HG02981 (cell line): ENCODE measurements around the gene MDH2.
"Not testable (repeated sequence)": the region's sequence is repeated elsewhere in the genome, so short reads cannot be mapped to it uniquely, and the experiment has no call there.

Experiments
- ATAC-seq: cut with Tn5 transposase; IDR thresholded peaks from one replicate; pipeline ENCODE4 v1.9.1; 2021; ENCODE audit warnings: mild to moderate bottlenecking, moderate library complexity; ENCODE audit not compliant: unreplicated experiment

The MDH2 gene, protein sequence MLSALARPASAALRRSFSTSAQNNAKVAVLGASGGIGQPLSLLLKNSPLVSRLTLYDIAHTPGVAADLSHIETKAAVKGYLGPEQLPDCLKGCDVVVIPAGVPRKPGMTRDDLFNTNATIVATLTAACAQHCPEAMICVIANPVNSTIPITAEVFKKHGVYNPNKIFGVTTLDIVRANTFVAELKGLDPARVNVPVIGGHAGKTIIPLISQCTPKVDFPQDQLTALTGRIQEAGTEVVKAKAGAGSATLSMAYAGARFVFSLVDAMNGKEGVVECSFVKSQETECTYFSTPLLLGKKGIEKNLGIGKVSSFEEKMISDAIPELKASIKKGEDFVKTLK

DNA sequence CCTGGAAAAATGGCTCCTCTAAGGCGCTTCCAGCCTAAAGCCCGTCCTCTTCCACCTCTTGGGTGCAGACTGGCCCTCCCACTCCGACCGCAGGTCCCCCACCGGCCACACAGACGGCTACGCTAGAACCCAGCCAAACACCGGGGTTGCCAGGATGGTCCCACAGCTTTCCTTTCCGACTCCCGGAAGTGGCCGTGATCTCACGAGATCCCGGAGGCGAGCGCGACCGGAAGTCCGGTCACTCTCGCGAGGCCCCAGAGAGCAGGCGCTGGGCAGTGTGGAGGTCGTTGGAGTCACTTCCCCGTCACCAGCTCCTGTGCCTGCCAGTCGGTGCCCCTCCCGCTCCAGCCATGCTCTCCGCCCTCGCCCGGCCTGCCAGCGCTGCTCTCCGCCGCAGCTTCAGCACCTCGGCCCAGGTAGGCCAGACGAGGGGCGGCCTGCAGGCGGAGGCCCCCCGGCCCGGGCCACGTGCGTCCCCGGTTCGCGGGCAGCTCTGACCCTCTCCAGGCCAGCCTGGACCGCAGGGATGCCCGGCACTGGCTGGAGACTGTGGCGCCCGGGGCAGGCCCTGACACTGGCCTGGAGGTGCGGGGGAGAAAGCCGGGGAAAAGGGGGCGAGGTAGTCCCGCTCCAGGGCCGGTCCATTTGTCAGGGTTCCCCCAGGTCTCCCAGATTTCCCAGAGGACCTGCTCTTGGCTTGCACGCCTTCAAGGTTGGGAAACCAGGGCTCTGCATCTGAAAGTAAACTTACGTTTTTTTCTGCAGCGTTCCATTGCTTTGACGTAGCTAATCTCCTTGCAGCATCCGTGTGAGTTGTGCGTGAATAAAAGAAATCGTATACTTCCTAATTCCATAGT is at the start of gene MDH2, which contains the start of gene STYXL1:
TSS of gene MDH2 (plus strand) at position 296 of the 857 bp plus-strand sequence. CDS start at position 351, 55 bp downstream.
TSS of gene STYXL1 (minus strand) at position 190 of the 857 bp plus-strand sequence. CDS start 17,477 bp downstream, outside the sequence.
- peak; percentile 96 for ATAC-seq

DNA sequence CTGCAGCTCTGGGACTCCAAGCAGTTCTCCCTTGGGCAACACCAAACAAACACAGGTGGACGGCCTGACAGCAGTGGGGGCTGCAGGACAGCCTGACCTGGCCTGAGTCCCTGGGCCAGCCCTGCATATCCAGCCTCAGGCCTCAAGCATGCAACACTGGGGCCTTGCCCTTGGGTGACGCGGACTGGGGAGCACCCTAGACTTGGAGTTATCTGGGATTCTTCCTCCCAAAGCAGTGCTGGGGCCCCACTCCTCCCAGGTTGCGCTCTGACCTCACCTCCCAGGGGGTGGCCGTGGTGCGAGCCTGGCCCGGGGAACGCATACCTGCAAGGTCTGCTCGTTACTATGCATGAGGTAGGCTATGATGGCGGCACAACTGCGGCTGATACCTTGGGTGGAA is 47.3 kb upstream of the MDH2 start:
- ATAC-seq, result no peak

DNA sequence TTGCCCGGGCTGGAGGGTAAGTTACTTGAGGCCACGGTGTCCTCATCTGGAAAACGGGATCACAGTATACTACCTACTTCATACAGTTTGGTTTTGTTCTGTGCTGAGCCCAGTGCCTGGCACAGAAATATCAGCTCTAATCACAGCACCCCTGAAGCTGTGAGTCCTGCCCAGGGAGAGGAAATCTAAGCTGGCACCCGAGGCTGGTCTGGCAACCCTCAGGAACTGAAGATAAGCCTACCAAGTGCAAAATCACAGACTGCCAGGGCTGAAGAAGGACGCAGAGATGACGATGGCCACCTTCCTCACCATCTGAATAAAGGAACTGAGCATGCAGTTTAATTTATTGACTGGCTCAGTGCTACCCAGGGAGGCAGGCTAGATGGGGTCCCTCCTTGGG is 45.8 kb upstream of the MDH2 start:
- ATAC-seq, result no peak

DNA sequence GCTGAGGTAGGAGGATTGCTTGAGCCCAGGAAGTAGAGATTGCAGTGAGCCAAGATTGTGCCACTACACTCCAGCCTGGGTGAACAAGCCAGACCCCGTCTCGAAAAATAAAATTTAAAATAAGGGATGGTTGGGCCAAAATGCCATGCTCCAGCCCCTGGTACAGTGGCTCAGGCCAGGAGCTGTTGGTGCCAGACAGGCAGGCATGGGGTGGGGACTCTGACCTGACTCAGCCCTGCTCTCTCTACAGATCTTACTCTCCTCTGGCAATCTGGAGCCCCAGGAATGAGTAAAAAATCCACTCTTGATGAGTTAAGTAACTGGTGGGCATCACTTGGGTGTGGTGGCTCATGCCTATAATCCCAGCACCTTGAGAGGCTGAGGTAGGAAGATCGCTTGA is 45.1 kb upstream of the MDH2 start:
- ATAC-seq, result no peak

DNA sequence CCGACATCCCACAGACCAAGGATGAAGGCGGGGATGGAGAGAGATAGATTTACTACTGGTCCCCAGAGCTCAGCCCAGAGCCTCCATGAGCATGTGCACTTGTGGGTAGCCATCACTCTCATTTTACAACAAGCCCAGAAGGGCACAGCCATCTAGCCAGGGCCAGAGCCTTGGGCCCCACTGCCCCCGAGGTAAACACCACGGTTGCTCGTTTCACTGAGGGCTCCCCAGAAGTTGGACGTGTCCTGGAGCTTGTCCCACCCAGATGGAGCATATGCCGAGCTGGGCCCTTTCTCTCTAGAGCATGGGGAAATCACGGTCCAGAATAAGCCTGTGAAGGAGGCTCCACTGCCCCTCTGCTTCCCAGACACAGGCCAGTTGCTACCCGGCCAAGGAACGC is 44.6 kb upstream of the MDH2 start:
- no peak for ATAC-seq

DNA sequence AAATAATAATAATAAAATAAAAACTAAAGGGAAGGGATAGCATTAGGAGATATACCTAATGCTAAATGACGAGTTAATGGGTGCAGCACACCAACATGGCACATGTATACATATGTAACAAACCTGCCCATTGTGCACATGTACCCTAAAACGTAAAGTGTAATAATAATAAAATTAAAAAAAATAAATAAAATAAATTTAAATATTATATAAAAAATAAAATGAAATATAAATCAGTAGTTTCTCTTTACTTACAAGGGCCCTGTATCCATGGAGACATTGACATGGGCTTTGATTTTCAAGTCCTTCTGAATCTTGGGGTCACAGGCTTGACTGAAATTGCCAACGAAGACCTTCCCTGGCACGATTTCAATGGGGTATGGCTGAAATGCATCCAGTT is 42.9 kb upstream of the MDH2 start:
- ATAC-seq, result not testable (repeated sequence)

DNA sequence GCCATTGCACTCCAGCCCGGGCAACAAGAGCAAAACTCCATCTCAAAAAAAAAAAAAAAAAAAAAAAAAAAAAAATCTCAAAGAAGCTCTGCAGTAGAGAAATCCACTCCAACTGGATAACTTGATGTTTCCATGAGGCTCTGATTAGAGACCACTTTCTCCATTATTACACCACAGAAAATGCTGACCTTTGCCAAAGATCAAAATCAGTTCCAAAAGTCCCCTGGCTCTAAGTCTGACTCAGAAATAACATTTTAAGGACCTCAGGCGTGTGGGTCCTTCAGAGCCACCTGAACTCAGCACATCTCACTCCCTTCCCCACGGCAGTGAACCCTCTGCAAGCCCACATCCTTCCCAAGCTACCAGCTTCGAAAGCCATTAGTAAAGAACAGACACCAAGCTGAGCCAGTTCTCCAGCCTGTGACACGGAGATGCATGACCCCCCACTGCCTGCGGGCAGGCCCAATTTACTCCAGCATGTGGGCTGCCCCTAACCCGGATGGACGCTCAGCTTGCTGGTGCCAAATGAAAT is 39.7 kb upstream of the MDH2 start:
- ATAC-seq, result no peak

DNA sequence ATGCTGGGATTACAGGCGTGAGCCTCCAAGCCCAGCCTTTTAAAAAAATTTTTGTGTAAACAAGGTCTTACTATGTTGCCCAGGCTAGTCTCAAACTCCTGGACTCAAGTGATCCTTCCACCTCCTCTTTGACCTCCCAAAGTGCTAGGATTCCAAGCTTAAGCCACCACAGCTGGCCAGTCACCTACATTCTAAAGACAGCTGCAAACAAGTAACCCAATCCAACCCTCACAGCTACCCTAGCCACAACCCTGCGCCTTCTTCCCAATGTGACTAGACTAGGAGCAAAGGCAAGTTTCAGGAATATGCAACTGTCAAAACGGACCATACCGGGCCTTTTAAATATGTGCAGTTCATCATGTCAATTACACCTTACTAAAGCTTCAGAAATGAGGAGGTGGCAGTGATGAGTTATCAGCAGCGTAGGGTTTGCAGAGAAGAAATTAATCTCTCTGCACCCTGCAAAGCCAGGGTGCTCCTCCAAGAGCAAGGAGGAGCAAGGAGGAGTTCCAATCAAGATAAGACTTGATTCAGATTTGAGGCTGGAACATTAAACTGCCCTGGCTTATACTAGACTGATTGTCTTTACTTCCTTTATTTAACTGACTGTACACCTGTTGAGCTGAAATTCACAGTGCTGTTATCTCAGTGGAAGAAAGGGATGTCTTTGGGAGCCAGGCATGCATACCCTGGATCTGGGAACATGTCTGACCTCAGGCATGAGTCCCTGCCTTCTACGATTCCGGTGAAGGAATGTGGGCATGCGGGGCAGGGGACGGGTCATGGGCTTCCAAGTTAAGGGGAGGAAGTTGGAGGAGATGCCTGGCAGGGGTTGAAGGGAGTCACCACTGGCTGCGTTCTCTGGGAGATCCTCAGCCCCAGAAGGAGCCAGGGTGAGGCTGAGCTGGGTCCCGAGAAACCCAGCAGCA is 38.0 kb upstream of the MDH2 start:
- no peak for ATAC-seq

DNA sequence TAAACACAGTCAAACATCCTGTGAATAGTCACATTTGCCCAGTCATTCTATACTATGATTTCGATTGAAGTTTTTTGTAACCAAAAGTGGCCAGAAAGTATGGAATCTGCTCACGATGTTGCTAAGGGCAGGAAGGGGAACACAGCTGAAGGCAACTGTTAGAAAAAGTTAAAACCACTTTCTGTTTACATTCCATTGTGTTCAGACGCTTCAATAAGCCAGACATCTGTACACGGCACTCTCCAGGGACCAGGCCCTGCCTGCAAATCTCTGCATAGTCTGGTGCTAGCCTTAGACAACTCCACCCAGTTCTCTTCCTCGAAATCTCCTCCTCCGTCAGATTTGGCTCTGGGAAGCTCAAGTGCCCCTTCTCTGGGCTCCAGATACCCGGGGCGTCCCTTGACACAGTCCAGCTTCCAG is 36.5 kb upstream of the MDH2 start:
- ATAC-seq, result no peak

DNA sequence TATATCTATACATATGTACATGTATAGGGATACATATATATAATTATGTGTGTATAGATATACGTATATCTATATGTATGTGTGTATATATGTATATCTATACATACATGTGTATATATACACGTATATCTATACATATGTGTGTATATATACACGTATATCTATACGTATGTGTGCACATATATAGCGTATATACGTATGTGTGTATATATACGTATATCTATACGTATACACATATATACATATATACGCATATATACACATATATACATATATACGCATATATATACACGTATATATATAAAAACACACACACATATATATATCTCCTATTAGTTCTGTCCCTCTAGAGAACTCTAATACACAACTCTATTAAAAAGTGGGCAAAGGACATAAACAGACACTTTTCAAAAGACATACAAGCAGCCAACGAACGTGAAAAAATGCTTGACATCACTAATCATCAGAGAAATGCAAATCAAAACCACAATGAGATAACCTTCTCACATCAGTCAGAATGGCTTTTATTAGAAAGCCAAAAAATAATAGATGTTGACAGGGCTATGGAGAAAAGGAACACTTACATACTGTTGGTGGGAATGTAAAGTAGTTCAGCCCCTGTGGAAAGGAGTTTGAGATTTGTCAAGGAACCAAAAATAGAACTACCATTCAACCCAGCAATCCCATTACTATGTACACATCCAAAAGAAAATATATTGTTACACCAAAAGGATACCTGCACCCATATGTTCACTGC is 31.5 kb upstream of the MDH2 start:
- no peak for ATAC-seq

DNA sequence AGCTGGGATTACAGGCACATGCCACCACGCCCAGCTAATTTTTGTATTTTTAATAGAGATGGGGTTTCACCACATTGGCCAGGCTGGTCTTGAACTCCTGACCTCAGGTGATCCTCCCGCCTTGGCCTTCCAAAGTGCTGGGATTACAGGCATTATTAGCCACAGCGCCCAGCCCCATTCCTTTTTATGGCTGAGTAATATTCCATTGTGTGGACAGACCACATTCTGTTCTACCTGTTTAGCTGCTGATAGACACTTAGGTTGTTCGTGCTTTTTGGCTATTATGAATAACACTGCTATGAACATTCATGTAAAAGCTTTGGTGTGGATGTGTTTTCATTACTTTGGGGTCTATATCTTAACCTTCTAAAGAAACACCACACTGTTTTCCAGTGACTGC is 29.4 kb upstream of the MDH2 start:
- ATAC-seq, result not testable (repeated sequence)

DNA sequence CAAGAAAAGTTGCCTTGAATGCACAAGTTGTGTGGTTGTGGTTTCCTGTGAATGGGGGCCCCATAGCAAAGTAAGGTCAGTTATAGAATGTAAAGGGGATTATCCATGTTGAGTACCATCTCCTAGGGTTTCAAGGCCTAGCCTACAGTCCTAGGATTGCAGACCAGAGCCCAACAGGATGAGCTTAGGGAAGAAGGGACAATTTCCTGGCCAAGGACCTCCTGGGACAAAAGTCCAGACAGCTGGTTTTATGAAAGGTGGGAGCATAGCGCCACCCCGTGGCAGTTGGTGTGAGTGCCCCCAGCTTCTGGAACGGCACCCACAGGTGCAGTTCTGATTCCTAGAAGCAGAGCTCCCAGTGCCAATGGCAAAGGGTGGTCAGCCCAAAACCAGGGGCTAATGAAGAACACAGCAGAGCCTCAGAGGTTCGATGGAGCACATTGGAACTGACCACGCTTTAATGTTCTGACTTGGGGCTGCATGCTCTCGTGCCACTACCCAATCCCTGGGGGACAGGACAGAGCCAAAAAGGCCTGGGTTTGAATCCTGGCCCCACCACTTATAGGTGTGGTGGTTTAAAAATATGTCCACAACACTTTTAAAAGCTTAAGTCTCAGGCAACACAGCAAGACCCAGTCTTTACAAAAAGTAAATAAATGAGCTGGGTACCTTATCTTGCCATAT is 27.7 kb upstream of the MDH2 start:
- no peak for ATAC-seq

DNA sequence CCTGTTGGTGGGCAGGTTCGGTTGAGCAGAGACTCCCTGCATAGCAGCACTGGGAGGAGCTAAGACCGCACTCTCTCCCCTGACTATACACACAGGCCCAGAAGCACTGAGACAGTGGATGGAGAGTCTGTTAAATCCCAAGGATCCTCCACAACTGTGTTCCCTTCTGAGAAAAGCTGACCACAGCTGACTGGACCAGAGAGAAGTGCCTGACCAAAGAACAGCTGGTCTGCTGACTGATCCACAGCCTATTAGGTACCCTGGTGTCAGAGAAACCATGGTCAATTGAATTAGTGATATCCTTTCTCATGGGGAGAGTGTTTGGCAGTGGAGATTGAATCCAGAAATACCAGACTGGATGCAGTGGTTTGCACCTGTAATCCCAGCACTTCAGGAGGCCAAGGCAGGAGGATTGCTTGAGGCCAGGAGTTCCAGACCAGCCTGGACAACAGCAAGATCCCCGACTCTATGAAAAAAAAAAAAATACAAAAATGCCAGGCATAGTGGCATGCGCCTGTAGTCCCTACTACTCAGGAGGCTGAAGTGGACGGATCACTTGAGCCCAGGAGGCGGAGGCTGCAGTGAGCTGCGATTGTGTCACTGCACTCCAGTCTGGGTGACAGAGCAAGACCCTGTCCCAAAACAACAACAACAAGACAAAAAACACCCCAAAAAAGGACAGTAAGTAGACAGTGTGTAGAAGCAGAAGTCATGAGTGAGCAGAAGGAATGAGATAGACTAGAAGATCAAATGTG is 25.7 kb upstream of the MDH2 start:
- ATAC-seq, result no peak

DNA sequence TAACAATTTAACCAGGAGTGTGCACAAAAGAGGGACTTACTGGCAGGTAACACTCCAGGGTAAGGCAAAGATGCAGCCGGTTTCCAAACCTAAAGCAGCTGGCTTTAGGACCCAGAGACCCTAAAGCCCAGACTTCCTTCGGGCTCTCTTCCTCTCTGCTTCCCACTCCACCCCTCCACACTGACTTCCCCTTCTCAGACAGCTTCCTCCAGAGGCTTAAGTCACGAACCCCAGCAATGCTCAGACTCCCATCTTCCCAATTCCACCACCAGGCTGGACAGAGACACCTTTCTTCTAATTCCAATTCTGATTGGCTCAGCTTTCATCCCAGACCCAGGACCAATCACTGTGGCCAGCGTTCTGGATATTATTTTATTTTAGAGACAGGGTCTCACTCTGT is 24.9 kb upstream of the MDH2 start:
- no peak for ATAC-seq

DNA sequence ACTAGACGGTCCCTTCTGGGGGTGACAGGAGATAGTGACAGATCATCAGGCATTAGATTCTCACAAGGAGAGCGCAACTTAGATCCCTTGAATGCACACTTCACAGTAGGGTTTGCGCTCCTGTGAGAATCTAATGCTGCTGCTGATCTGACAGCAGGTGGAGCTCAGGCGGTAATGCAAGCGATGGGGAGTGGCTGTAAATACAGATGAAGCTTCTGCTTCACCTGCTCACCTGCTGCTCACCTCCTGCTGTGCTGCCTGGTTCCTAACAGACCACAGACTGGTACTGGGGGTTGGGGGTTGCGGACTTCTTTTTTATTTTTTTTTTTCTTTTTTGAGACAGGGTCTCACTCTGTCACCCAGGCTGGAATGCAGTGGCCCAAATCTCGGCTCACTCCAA is 18.2 kb upstream of the MDH2 start:
- ATAC-seq, result not testable (repeated sequence)

DNA sequence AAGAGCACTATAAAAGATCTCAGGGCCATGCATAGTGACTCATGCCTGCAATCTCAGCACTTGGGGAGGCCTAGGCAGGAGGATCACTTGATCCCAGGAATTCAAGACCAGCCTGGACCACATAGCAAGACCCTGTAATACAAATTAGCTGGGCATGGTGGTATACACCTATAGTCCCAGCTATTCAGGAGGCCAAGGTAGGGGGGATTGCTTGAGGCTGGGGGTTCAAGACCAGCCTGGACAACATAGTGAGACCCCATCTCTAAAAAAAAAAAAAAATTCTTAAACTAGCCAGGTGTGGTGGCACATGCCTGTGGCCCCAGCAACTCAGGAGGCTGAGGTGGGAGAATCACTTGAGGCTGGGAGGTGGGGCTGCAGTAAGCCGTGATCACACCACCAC is 15.9 kb upstream of the MDH2 start:
- no peak for ATAC-seq

DNA sequence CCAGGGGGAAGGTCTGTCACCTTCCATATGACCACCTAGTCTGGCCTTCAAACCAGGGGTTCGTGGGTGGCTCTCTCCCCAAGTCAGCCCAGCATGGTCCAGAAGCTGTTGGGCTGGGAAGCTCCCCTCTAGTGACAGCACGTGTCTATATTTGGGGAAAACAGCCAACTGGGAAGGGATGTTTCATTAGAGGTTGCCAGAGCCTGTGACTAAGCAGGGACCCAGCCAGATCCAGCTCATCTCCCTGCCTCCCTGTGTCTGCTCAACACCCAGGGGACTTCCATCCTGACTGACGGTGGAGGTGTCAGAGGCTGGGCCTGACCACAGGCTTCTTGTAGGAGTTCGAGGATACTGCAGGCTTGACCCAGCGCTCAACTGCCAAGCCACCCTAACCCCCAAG is 10.6 kb upstream of the MDH2 start:
- ATAC-seq, result no peak

DNA sequence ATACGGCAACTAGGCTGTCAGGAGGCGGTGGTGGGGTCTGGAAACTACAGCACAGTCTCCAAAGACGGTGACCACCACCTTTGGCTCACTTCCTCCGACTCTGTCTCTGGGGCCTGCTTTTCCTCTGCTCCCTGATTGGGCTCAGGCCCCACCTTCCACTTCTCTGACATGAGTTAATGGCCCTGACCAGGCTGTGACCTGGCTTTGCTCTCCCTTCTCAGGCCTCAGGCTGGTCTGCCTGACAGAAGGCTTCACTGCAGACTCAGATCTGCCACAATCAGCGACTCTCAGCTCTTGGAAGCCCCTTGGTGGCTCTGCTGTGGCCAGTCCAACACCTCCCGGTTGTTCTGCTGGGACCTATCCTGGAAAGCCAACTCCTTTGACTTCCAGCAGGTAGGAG is 7.8 kb upstream of the MDH2 start:
- no peak for ATAC-seq
